ENCODE results near the gene ME3.

DNA sequence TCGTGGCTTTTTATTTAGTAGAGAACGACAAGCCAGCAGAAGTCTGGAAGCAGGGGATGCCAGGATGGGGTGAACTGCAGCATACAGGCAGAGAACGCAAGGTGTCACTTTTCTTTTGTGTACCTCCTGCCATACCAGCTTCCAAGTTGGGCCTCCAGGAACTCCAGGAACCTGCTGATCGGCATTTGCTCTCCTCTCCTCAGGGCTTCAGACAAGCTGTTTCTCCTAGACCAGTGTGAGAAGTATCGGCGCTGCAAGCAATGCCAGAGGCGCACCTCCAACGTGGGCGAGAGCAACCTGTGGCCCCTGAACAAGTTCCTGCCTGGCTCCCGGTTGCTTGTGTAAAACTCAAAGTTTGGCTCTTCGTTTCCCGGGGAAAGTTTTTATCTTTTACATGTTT is 250.0 kb downstream of the ME3 start:
- TF ChIP-seq CTCF (IDR thresholded peaks at IDR 0.05) (no peak), POLR2A (IDR thresholded peaks at IDR 0.05) (no peak)
